ENCODE data around the gene PDCD2L. TPM values are rescaled to one million over a fixed set of nuclear protein-coding genes. Genes with fewer than 3 reads are reported as not detected.
A peak's percentile ranks its signal among the peaks of the same experiment; 100 is the strongest.
"Not testable (repeated sequence)": the region's sequence is repeated elsewhere in the genome, so short reads cannot be mapped to it uniquely, and the experiment has no call there.

PDCD2L gene
- total RNA-seq, 1 donor: 16.2 TPM

DNA sequence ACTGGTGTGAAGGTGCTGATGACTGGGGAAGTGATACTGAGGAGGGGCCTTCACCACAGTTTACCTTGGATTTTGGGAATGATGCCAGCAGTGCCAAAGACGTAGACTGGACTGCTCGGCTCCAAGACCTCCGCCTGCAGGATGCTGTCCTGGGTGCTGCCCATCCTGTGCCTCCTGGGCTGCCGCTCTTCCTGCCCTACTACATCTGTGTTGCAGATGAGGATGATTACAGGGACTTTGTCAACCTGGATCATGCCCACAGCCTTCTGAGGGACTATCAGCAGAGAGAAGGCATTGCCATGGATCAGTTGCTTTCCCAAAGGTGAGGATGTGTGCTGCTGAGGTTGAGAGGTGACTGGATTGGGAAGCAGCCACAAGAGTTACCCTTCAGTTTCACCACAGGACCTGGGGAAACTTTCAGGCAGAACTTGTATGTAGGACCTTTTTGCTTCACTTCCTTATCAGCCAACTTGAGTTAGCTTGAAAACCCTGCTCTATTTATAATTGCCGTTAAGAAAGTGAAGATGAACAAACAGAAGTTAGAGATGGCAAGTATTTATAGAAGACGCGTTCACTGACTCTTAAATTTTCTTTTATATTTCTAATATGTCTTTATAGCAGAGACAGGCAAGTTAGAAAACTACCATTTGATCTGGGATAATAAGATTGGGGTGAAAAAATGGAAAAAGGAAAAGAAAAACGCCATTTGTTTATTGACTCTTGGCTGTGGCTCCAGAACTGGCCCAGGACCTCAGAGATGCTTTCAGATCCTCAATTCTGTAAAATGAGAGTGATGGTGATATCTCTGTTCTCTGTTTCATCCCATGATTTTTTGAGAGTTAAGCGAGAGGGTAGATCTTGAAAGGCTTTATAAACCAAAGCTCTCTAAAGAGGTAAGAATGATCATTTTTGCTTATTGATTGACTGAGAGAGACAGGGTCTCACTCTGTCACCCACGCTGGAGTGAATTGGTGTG lies 5.3 kb downstream of the PDCD2L start:
- DNase-seq (ENCODE audit: low read depth in 2 of 3, low spot score in 2 of 3): no peak

DNA sequence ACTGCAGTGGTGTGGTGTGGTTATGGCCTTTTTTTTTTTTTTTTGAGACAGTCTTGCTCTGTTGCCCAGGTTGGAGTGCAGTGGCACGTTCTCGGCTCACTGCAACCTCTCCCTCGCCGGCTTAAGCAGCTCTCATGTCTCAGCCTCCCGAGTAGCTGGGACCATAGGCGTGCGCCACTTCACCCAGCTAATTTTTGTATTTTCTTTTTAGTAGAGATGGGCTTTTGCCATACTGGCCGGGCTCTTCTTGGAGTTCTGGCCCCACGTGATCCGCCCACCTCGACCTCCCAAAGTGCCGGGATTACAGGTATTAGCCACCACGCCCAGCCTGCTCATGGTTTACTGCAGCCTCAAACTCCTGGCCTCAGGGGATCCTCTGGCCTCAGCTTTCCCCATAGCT lies 7.0 kb downstream of the PDCD2L start:
- no peak for DNase-seq (ENCODE audit: low read depth in 2 of 3, low spot score in 2 of 3)

DNA sequence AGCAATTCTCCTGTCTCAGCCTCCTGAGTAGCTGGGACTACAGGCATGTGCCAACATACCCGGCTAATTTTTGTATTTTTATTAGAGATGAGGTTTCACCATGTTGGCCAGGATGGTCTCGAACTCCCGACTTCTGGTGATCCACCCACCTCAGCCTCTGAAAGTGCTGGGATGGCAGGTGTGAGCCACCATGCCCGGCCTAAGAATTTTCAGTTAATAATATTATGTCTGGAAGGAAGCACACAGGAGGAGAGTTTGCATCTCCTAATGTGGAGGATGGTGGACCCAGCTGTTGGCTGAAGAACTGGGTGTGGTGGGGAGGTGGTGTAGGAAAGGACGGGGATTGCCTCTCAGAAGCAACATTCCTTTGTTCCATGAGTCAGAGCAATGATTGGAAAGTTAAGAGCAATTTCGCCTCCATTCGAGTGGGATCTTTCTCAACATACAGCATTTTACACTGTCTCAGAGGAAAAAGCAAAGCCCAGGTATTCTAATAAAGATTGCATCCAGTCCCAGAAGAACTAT lies 11.9 kb downstream of the PDCD2L start:
- DNase-seq (ENCODE audit: low read depth in 2 of 3, low spot score in 2 of 3): no peak

DNA sequence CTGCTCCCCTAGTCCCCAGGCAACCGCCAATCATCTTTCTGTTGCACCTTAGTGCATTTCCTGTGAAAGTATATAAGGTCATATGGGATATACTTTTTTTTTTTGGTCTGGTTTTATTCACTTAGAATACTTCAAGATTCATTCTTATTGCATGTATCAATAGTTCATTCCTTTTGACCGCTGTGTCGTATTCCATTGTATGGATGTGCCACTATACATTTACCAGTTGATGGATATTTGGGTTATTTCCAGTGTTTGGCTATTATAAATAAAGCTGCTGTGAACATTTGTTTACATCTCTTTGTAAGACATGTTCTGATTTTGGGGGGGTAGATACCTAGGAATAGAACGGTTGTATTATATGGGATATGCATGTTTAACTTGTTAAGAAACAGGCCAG lies 14.1 kb downstream of the PDCD2L start:
- DNase-seq (ENCODE audit: low read depth in 2 of 3, low spot score in 2 of 3): no peak

DNA sequence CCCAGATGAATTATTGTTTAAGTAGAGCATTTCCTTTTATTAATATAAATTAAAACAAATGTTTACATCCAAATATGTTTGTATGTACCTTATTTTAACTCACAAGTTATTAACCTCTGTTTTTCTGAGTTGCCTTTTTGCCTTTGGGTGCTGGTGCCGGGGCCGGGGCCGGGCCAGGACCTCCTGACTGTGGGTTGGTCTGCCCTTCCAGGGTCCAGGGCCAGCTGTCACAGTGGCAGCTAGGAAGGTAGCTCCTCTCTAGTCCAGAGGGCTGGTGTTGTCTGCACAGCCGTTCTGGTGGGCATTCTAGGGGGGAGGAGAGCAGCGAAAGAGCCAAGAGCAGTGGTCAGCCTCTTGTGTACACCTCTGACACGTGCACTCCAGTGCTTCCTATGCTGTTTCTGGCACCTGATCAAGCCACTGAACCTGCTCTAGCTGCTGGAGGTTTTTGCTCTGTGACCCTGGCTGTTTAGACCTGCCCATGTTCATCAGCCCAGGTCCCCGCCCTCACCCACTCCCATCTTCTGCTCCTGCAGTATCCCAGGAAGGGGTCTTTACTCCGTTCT lies 22.0 kb downstream of the PDCD2L start:
- no peak for DNase-seq (ENCODE audit: low read depth in 2 of 3, low spot score in 2 of 3)

DNA sequence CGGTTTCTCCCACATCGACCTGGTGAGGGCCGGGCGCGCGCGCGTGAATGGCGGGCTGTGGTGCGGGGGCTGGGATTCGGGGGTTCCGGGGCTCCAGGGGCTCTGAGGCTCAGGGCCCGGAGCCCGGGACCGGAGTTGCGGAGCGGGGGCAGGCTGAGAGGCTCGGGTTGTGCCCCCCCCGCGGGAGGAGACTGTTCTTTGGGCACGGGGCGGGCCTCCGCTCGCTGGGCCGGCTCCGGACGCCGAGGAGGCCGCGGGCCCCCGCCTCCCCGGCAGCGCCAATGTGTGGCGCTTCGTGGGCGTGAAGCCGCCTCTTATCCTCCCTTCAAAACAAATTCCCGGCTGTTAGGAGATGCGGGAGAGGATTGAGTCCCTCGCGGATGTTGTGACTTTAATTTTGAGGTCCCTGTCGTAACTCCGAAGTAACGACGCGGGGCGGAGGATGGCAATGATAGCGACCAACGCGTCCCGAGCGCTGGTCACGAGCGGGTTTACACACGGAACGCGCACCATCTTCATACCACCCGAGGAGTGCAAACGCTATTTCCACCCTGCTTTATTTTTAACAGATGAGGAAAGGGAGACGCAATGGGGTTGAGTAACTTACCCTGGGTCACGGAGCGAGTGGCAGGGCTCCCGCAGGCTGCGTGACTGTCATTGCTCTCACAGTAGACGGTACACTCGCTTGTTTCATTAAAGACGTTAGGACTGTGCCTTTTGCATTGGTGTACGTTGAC lies 24.5 kb downstream of the PDCD2L start:
- DNase-seq (ENCODE audit: low read depth in 2 of 3, low spot score in 2 of 3): peak in 2 of 3 donors; percentile 19 to 28

DNA sequence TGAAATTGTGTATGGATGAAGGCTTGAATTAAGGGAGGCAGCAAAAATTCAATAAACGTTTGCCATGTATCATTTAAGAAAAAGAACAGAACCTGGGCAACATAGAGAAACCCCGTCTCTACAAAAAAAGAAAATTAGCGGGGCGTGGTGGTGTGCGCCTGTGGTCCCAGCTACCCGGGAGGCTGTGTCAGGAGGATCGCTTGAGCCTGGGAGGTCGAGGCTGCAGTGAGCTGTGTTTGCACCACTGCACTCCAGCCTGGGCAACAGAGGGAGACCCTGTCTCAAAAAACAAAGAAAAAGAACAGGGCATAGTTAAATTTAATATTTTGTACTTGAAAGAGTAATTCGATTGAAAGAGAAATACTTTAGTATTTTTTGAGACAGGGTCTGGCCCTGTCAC lies 25.4 kb downstream of the PDCD2L start:
- no peak for DNase-seq (ENCODE audit: low read depth in 2 of 3, low spot score in 2 of 3)

DNA sequence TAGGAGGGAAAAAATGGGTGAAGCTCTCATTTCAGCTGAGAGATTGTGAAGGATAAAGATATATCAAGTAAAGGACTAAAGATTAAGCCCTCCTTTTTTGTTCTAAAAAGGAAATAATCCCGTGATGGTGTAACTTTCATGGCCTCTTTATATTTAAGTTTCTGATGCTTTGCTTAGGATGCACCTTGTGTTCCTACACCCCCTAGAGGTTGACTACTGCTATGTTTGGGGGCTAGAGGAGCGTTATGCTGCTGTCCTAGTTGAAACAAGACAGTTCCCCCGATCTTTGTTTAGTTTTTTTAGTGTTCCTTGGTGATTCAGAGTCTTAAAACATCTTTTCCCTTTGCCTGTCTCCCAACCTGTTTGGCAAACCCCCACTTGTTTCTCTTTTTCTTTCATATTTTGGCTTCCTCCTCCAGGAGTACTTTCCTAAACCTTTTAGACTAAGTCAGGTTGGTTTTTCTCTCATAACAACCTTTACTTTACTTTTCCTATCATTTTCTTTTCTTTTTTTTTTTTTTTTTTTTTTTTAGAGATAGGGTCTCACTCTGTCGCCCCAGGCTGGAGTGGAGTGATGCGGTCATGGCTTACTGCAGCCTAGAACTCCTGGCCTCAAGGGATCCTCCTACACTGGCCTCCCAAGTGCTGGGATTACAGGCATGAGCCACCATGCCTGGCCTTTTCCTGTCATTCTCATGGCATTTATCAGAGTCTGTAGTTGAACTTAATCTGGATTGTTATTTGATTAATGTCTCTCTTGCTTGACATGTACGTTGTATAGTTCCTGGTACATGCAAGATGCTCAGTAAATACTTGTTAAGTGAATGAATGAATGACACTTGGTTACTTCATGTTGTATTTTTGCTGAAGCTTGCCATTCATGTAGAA lies 26.8 kb downstream of the PDCD2L start:
- peak; percentile 23 to 80 (median 73) for DNase-seq (ENCODE audit: low read depth in 2 of 3, low spot score in 2 of 3)

DNA sequence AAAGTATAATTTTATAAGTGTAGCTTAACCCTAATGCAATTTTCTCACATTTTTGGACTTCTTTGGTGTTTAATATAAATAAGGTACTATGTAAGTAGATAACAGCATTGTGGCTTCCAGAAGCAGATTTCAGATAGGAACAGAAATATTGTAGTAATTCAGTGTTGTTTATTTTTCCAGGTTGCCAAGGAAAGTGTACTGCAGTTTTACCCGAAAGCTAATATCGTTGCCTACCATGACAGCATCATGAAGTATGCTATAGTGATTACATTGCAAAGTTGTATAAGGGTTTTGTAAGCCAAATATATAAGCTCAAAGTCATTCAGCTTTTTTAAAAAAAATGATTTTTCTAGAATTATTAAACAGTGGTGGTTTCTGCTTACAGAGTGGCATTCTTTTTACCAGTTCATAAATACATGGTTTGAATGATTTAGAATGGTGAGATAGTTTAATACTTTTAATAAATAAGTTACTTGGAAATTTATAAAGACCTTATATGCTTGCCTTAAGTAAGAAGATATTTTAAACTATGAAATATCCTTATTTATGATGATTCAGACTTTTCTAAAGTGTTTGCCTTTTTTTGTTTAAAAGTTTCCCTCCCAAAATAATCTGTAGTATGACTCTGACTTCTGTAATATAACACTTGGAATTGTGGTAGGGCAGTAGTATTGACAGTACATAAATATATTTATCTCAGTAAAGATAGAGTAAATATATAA lies 27.6 kb downstream of the PDCD2L start:
- DNase-seq (ENCODE audit: low read depth in 2 of 3, low spot score in 2 of 3): no peak

DNA sequence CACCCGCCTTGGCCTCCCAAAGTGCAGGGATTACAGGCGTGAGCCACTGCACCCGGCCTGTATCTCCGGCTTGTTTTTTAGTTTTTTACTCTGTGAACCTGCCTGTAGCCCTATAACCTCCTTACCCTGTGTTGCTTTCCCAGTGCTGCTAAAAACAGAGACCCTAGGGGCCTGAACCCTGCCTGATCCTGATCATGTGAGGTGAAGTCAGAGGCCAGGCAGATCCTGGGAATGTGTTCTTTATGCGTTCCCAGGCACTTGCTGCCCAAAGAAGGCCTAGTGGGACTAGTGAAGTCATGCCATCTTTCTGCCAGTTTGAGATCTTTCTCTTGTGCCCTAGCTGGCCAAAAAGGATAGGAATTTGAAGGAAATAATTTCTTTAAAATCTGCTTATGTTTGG lies 28.6 kb downstream of the PDCD2L start:
- no peak for DNase-seq (ENCODE audit: low read depth in 2 of 3, low spot score in 2 of 3)

DNA sequence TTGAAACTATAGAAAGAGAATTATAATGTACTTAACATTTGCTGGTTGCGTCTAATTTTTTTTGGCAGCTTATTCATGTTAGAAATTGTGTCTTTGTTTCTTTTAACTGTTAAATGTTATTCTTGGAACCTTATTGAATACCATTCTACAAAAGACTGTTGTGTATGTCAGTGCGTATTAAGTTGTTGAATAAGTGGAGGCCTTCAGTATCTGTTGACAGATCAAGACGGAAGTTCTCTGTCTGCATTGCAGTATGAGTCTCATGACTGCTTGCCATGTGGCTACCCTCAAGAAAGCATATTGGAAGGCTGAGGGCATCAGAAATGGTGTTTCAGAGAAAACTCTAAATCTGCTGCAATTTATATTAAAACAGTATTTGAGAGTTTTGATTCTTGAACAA lies 32.5 kb downstream of the PDCD2L start:
- no peak for DNase-seq (ENCODE audit: low read depth in 2 of 3, low spot score in 2 of 3)

DNA sequence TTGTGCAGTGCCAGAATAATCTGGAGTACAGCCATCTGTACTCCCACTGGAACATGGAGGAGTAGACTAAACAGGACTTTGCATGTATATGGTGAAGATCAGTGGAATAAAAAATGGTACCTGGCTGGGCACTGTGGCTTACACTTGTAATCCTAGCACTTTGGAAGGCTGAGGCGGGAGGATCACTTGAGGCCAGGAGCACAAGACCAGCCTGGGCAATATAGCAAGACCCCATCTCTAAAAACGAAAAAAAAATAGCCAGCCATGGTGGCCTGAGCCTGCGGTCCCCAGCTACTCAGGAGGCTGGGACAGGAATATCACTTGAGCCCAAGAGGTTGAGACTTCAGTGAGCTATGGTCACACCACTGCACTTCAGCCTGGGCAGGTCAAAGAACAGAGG lies 44.0 kb downstream of the PDCD2L start:
- no peak for DNase-seq (ENCODE audit: low read depth in 2 of 3, low spot score in 2 of 3)

DNA sequence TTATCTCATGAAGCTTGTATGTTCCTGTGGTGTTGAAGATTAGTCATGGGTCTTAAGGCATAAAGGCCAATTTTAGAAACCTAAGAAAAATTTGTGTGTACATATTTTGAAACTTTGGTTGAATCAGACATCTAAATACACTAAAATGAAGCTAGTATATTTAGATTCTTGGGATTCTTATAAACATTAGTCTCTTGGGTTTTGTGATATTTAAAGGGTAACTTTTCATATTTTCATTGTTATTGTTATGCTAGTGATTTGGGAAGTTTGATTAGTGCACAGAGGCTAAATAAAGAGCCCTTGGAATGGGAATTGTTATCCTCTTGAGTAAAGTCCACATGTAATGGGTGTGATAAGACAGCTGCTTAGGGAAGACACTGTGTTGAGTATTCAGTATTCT lies 48.5 kb downstream of the PDCD2L start:
- no peak for DNase-seq (ENCODE audit: low read depth in 2 of 3, low spot score in 2 of 3)

DNA sequence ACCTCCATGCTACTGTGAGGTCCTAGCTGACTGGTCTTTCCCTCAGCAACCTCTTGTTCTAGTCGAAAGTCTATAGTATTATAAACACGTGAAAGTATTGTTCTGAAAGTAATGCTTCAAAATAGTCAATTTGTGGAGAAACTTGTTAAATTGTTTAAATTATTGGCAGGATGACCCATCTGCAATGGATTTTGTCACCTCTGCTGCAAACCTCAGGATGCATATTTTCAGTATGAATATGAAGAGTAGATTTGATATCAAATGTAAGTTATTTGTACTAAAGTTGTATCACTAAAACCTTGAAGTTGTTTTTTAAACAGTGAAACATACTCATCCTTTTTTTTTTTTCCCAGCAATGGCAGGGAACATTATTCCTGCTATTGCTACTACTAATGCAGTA lies 49.9 kb downstream of the PDCD2L start:
- DNase-seq (ENCODE audit: low read depth in 2 of 3, low spot score in 2 of 3): no peak

DNA sequence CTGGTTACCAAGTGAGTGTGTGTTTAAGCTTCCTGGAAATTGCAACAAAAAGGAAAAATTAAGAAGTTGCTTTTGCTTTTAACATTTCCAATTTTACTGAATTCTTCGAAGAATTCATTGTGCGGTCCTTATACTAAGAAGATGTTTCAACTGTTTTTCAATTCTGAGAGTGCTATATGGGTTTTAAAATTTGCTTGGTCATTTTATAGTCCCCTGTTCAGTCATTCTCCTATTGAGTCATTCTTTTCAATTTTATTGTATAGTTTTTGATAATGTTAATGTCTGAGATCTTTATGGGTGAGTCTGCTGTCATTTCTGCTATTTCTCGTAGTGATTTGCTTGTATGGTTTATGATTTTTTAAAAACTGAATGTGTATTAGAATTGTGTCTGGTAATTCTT lies 50.5 kb downstream of the PDCD2L start:
- DNase-seq (ENCODE audit: low read depth in 2 of 3, low spot score in 2 of 3): no peak

DNA sequence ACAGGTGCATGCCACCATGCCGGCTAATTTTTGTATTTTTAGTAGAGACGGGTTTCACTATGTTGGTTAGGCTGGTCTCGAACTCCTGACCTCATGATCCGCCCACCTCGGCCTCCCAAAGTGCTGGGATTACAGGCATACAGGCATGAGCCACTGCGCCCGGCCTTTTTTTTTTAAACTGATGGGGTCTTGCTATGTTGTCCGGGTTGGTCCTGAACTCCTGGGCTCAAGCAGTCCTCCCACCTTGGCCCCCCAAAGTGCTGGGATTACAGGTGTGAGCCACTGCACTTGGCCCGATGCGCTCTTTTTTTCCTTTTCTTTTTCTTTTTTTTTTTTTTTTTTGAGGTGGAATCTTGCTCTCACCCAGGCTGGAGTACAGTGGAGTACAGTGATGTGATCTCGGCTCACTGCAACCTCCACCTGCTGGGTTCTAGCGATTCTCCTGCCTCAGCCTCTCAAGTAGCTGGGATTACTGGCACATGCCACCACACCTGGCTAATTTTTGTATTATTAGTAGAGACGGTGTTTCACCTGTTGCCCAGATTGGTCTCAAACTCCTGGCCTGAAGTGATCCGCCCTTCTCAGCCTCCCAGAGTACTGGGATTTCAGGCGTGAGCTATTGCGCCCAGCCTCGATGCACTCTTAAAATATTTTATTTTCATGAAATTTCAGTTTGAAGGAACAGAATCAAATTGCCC lies 51.7 kb downstream of the PDCD2L start:
- DNase-seq (ENCODE audit: low read depth in 2 of 3, low spot score in 2 of 3): not testable (repeated sequence)

DNA sequence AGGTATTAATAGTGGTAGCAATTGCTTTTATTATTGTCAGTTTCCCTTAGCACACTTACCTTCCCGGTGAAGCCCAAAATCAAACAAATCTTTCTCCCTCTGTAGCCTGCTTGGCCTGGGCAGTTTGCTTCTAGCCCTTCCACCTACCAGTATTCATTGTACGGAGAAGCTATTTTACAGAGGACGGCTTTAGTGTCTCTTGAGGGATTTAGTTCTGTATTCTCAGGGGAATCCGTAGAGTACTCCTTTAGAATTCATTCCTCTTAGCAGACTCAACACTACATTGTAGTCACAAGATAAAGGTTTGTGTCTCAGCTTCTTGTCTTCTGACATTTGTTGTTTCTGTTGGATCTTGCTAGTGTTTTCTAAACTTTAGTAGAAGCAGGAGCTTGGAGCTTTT lies 53.2 kb downstream of the PDCD2L start:
- DNase-seq (ENCODE audit: low read depth in 2 of 3, low spot score in 2 of 3): no peak

DNA sequence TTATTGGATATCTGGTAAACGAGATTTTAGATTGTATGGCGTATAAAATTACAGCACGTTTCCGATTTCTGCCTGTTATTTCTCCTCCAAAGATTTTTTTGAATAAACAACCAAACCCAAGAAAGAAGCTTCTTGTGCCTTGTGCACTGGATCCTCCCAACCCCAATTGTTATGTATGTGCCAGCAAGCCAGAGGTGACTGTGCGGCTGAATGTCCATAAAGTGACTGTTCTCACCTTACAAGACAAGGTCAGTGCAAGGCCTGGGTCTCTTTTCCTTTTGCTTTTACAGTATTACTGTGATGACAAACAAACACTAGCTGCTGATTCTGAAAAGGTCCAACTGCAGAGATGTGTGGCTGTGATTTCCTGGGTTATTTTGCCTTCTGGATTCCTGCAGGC lies 54.5 kb downstream of the PDCD2L start:
- DNase-seq (ENCODE audit: low read depth in 2 of 3, low spot score in 2 of 3): no peak

DNA sequence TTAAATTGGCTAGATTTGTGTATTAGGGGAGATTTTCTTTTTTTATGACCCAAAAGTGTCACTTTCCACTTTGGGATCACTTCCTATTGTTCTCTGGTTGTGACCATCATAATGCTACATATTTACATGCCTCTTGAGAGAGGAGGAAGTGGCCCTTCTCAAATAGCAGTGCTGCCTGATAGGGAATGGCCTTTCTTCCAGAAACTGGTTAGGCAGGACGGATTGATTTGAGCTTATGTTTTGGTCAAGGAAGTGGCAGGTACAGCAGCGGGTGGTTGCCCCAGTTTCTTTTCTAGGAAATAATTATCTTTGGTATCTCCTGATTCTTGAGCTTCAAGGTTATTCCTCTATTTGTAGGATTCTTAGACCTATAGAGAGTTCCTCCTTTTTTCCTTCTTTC lies 55.4 kb downstream of the PDCD2L start:
- DNase-seq (ENCODE audit: low read depth in 2 of 3, low spot score in 2 of 3): no peak
